Measurements from ENCODE around the gene DPPA5. TPM values are rescaled to one million over a fixed set of nuclear protein-coding genes. Genes with fewer than 3 reads are reported as not detected.

DPPA5 gene
- total and polyA plus RNA-seq, 2 donors (not counting 1 experiment from before 2014, with no cell fraction given) = not detected

DNA sequence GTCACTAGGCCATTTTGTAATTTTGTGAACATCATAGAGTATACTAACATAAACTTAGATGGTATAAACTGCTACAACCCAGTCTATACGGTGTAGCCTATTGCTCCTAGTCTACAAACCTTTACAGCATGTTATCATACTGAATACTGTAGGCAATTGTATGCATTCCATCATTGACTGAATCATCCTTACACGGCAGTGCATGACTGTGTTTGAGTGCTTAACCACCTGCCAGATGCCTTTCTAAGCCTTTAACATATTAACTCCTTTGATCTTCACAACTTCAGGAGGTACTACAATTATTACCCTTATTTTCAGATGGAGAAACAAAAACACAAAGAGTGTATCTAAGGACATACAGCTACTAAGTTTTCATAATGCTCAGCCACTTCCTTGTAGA is 14.0 kb downstream of the DPPA5 start:
- H3K4me1 Mint-ChIP-seq = no peaks in the 10 kb centered on the region
- 100% methylated on average over 1 of the region's 2 CpGs for WGBS (ENCODE audit: insufficient coverage)
- CTCF ChIA-PET = no interaction called here
- ATAC-seq (ENCODE audit: low read depth) (no peak), DNase-seq (no peak)
- no peak overlapping the region for H3K4me3 ChIP-seq (ENCODE audit: control extremely low read depth in 1 of 5, extremely low read depth in 1 of 5, insufficient read depth in 1 of 5, low read depth in 2 of 5, low read length in 4 of 5)
- intact Hi-C loops (cut with micrococcal nuclease) = no loop called here
- H3K27me3 Mint-ChIP-seq = peaks cover 3% of the 10 kb centered on the region
- H3K27ac Mint-ChIP-seq = no peak overlapping the region
- POLR2A ChIA-PET = no interaction called here
- H4K20me1 ChIP-seq (ENCODE audit: control insufficient read depth, insufficient read depth, low read length, poor library complexity, severe bottlenecking) = no peaks in the 10 kb centered on the region
- no peak overlapping the region for H3K4me3 Mint-ChIP-seq
- H2AFZ ChIP-seq (ENCODE audit: insufficient read depth, low read depth, low read length, poor library complexity, severe bottlenecking) = no peak overlapping the region
- TF ChIP-seq, protein P1, sequence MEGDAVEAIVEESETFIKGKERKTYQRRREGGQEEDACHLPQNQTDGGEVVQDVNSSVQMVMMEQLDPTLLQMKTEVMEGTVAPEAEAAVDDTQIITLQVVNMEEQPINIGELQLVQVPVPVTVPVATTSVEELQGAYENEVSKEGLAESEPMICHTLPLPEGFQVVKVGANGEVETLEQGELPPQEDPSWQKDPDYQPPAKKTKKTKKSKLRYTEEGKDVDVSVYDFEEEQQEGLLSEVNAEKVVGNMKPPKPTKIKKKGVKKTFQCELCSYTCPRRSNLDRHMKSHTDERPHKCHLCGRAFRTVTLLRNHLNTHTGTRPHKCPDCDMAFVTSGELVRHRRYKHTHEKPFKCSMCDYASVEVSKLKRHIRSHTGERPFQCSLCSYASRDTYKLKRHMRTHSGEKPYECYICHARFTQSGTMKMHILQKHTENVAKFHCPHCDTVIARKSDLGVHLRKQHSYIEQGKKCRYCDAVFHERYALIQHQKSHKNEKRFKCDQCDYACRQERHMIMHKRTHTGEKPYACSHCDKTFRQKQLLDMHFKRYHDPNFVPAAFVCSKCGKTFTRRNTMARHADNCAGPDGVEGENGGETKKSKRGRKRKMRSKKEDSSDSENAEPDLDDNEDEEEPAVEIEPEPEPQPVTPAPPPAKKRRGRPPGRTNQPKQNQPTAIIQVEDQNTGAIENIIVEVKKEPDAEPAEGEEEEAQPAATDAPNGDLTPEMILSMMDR (IDR thresholded peaks at IDR 0.05) = no peak
- TF ChIP-seq EZH2 (IDR thresholded peaks at IDR 0.05; ENCODE audit: borderline replicate concordance, insufficient read depth, low read depth, low read length, poor library complexity, severe bottlenecking) = no peak
- no peaks in the 10 kb centered on the region for H3K79me2 ChIP-seq (ENCODE audit: control insufficient read depth, insufficient read depth, low read length)
- H3K9ac ChIP-seq (ENCODE audit: low read length) = no peak overlapping the region
- H3K36me3 ChIP-seq (replicated peaks in 1 of 2; ENCODE audit: control extremely low read depth in 1 of 2, control insufficient read depth in 1 of 2, extremely low read depth in 1 of 2, insufficient read depth in 2 of 2, low read length in 1 of 2) = no peaks in the 10 kb centered on the region
- no peak overlapping the region for H3K27ac ChIP-seq (ENCODE audit: low read length in 2 of 2)
- H3K4me2 ChIP-seq (replicated peaks; ENCODE audit: low read depth, low read length, poor library complexity, severe bottlenecking) = no peak overlapping the region
- no peaks in the 10 kb centered on the region for H3K27me3 ChIP-seq (replicated peaks in 1 of 4; ENCODE audit: control extremely low read depth in 1 of 4, control insufficient read depth in 3 of 4, insufficient read depth in 4 of 4, low read length in 3 of 4)
- H3K9me3 ChIP-seq (ENCODE audit: control extremely low read depth in 1 of 3, control insufficient read depth in 2 of 3, insufficient read depth in 1 of 3, low read length in 2 of 3) = no peaks in the 10 kb centered on the region
- no peaks in the 10 kb centered on the region for H3K4me1 ChIP-seq (ENCODE audit: control insufficient read depth in 2 of 2, insufficient read depth in 2 of 2, low read length in 2 of 2)
- no peaks in the 10 kb centered on the region for H3K9me3 Mint-ChIP-seq (ENCODE audit: insufficient read depth)

DNA sequence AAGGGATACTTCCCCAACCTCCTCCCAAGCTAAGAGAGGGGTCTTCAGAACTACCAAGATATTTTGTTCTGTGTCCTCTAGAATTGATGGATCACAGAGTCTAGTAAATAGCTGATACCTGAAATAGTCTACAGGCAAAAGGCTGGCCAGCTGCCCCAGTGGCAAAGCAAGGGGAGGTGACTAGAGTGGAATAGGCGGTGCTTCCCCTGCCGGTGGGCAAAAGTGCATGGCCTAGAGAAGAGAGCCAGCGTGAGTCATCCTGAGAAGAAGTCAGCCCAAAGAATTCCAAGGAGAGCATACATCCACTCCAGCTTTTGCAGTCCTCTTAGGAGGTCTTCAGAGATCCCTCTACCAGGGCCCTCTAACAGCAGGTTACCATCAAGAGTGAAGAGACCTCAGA is 14.7 kb downstream of the DPPA5 start:
- Histone ChIP-seq H3K4me3 (ENCODE audit: control extremely low read depth in 1 of 5, extremely low read depth in 1 of 5, insufficient read depth in 1 of 5, low read depth in 2 of 5, low read length in 4 of 5) (no peak overlapping the region), H3K27me3 (replicated peaks in 1 of 4; ENCODE audit: control extremely low read depth in 1 of 4, control insufficient read depth in 3 of 4, insufficient read depth in 4 of 4, low read length in 3 of 4) (no peaks in the 10 kb centered on the region), H3K9ac (ENCODE audit: low read length) (no peak overlapping the region), H2AFZ (ENCODE audit: insufficient read depth, low read depth, low read length, poor library complexity, severe bottlenecking) (no peak overlapping the region), H3K4me1 (ENCODE audit: control insufficient read depth in 2 of 2, insufficient read depth in 2 of 2, low read length in 2 of 2) (no peaks in the 10 kb centered on the region), H3K4me2 (replicated peaks; ENCODE audit: low read depth, low read length, poor library complexity, severe bottlenecking) (no peak overlapping the region), H4K20me1 (ENCODE audit: control insufficient read depth, insufficient read depth, low read length, poor library complexity, severe bottlenecking) (no peaks in the 10 kb centered on the region), H3K27ac (ENCODE audit: low read length in 2 of 2) (no peak overlapping the region), H3K79me2 (ENCODE audit: control insufficient read depth, insufficient read depth, low read length) (no peaks in the 10 kb centered on the region), H3K9me3 (ENCODE audit: control extremely low read depth in 1 of 3, control insufficient read depth in 2 of 3, insufficient read depth in 1 of 3, low read length in 2 of 3) (no peaks in the 10 kb centered on the region), H3K36me3 (replicated peaks in 1 of 2; ENCODE audit: control extremely low read depth in 1 of 2, control insufficient read depth in 1 of 2, extremely low read depth in 1 of 2, insufficient read depth in 2 of 2, low read length in 1 of 2) (no peaks in the 10 kb centered on the region)
- no peak for TF ChIP-seq EZH2 (IDR thresholded peaks at IDR 0.05; ENCODE audit: borderline replicate concordance, insufficient read depth, low read depth, low read length, poor library complexity, severe bottlenecking)
- TF ChIP-seq, protein P1 (IDR thresholded peaks at IDR 0.05) = no peak
- no peak for DNase-seq
- Mint-ChIP-seq H3K27me3 (peaks cover 3% of the 10 kb centered on the region), H3K4me3 (no peak overlapping the region), H3K9me3 (ENCODE audit: insufficient read depth) (no peaks in the 10 kb centered on the region), H3K4me1 (no peaks in the 10 kb centered on the region), H3K27ac (no peak overlapping the region)
- POLR2A ChIA-PET = no interaction called here
- ATAC-seq (ENCODE audit: low read depth) = no peak
- CTCF ChIA-PET = no interaction called here
- whole genome bisulfite sequencing (ENCODE audit: insufficient coverage) = 92% methylated on average over 2 of the region's 3 CpGs
- intact Hi-C loops (cut with micrococcal nuclease) = no loop called here

All from B cell (primary cell).